Uterus (tissue), 2 donors: ENCODE measurements around the gene BABAM2.

ENCODE experiments used
- POLR2A ChIP-seq, 2 donors: fragments of 450-650 bp; IDR thresholded peaks; one replicate each; pipeline ENCODE4 v1.6.1; 2016; ENCODE audit warnings: antibody characterized with exemption in 2 of 2, mild to moderate bottlenecking in 1 of 2, moderate library complexity in 1 of 2
- TF ChIP-seq, protein P1 (sequence below), 4 experiments: fragments of 200-600 bp in 2 of 4; fragments of 450-650 bp in 2 of 4; sonication (generic) in 2 of 4; IDR thresholded peaks; one replicate each; pipeline ENCODE4 v1.5.1; 2016 to 2019; ENCODE audit warnings: antibody characterized with exemption in 4 of 4, mild to moderate bottlenecking in 2 of 4, moderate library complexity in 1 of 4

DNA sequence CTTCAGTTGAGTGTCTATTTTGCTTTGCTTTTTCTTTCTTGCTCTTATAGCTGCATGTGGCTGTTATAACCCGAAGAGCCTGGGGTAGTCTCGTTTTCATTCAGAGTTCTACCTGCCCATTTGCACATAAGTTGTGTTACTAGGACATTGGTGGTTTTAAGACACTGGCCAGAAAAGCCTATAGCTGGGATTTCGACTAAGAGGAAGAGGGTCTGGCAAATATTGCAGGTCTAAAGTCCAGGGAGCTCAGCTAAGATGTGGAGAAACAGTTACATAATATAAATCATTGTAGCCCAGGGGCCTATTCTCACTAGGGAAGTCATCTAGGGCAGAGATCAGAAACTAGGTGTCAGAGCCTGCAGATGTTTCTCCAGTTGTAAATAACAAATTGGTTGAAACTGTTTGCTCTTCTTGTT lies 120.8 kb downstream of the BABAM2 start:
- TF ChIP-seq, protein P1, sequence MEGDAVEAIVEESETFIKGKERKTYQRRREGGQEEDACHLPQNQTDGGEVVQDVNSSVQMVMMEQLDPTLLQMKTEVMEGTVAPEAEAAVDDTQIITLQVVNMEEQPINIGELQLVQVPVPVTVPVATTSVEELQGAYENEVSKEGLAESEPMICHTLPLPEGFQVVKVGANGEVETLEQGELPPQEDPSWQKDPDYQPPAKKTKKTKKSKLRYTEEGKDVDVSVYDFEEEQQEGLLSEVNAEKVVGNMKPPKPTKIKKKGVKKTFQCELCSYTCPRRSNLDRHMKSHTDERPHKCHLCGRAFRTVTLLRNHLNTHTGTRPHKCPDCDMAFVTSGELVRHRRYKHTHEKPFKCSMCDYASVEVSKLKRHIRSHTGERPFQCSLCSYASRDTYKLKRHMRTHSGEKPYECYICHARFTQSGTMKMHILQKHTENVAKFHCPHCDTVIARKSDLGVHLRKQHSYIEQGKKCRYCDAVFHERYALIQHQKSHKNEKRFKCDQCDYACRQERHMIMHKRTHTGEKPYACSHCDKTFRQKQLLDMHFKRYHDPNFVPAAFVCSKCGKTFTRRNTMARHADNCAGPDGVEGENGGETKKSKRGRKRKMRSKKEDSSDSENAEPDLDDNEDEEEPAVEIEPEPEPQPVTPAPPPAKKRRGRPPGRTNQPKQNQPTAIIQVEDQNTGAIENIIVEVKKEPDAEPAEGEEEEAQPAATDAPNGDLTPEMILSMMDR (IDR thresholded peaks at IDR 0.05), result no peak
- no peak for TF ChIP-seq POLR2A (IDR thresholded peaks at IDR 0.05)
